SK-N-SH (cell line): ENCODE results near the gene SDSL. TPM values are rescaled to one million over a fixed set of nuclear protein-coding genes. Genes with fewer than 3 reads are reported as not detected.

Experiments
- CTCF ChIA-PET: fragments of 300-600, 350-600 bp; formaldehyde crosslinking; extraction: SDS; loops from one replicate; lab custom pipeline; 2021; lab: Yijun Ruan, JAX
- POLR2A ChIA-PET: fragments of 350-600 bp; sonication (Branson Sonifier 250); formaldehyde crosslinking; extraction: SDS; loops from one replicate; lab custom pipeline; 2020; ENCODE audit warnings: antibody characterized with exemption, inconsistent platforms; lab: Yijun Ruan, JAX
- DNase-seq: peaks from one replicate; pipeline ENCODE4 v3.0.0; 2012
- H2AFZ ChIP-seq: fragments of 200-600 bp; sonication (generic); 2 replicates; pipeline ENCODE4 v1.8.1; 2016; ENCODE audit warnings: antibody characterized with exemption, mild to moderate bottlenecking, low read depth
- H3F3A ChIP-seq: fragments of 200-600 bp; sonication (generic); replicated peaks from 2 replicates; pipeline ENCODE3; 2016; ENCODE audit warnings: antibody characterized with exemption, mild to moderate bottlenecking; ENCODE audit not compliant: insufficient read depth
- H3K27ac ChIP-seq, 2 experiments: fragments of 200-500 bp in 1 of 2; fragments of 200-600 bp in 1 of 2; sonication (Bioruptor generic) in 1 of 2; sonication (generic), shearing (Covaris generic) in 1 of 2; 2 replicates each; pipeline versions ENCODE4 v1.5.1 to v1.6.1; 2014 to 2016; ENCODE audit warnings: low read depth in 2 of 2, inconsistent platforms in 1 of 2, low read length in 1 of 2, mild to moderate bottlenecking in 1 of 2, mixed read lengths in 1 of 2
- H3K27me3 ChIP-seq: fragments of 200-600 bp; sonication (generic), shearing (Covaris generic); 2 replicates; pipeline ENCODE4 v1.6.1; 2016; ENCODE audit warnings: mixed run types; ENCODE audit not compliant: insufficient read depth
- H3K36me3 ChIP-seq, 2 experiments: fragments of 200-500 bp in 1 of 2; fragments of 200-600 bp in 1 of 2; sonication (Bioruptor generic) in 1 of 2; sonication (generic) in 1 of 2; replicated peaks in 1 of 2; 2 replicates each; pipeline versions ENCODE3 to v1.5.1; 2014 to 2016; ENCODE audit warnings: low read length in 1 of 2, mild to moderate bottlenecking in 1 of 2; ENCODE audit not compliant: insufficient read depth in 2 of 2, control insufficient read depth in 1 of 2
- H3K4me1 ChIP-seq, 2 experiments: fragments of 200-500 bp in 1 of 2; fragments of 200-600 bp in 1 of 2; sonication (Bioruptor generic) in 1 of 2; sonication (generic), shearing (Covaris generic) in 1 of 2; 2 replicates each; pipeline versions ENCODE4 v1.5.1 to v1.6.1; 2014 to 2016; ENCODE audit warnings: low read depth in 1 of 2, low read length in 1 of 2, mixed run types in 1 of 2; ENCODE audit not compliant: insufficient read depth in 2 of 2, control insufficient read depth in 1 of 2
- H3K4me2 ChIP-seq: fragments of 200-600 bp; sonication (generic), shearing (Covaris generic); 2 replicates; pipeline ENCODE4 v1.6.1; 2017; ENCODE audit warnings: mixed run types
- H3K4me3 ChIP-seq, 2 experiments: fragments of 200-500 bp in 1 of 2; fragments of 200-600 bp in 1 of 2; sonication (Bioruptor generic) in 1 of 2; sonication (generic), shearing (Covaris generic) in 1 of 2; 2 replicates each; pipeline versions ENCODE4 v1.5.1 to v1.8.1; 2014 to 2016; ENCODE audit warnings: low read depth in 2 of 2, inconsistent platforms in 1 of 2, low read length in 1 of 2, mild to moderate bottlenecking in 1 of 2, mixed read lengths in 1 of 2, moderate library complexity in 1 of 2
- H3K79me2 ChIP-seq: fragments of 200-600 bp; sonication (generic); 2 replicates; pipeline ENCODE4 v1.8.1; 2017; ENCODE audit warnings: mild to moderate bottlenecking; ENCODE audit not compliant: insufficient read depth
- H3K9ac ChIP-seq: fragments of 200-600 bp; sonication (generic); 2 replicates; pipeline ENCODE4 v1.6.1; 2017; ENCODE audit warnings: mixed run types
- H3K9me2 ChIP-seq: fragments of 200-600 bp; sonication (generic); 2 replicates; pipeline ENCODE4 v1.6.1; 2017; ENCODE audit warnings: mixed run types
- H3K9me3 ChIP-seq: fragments of 200-600 bp; sonication (generic); 2 replicates; pipeline ENCODE4 v1.6.1; 2017; ENCODE audit warnings: mixed run types, mild to moderate bottlenecking, moderate library complexity
- H4K20me1 ChIP-seq: fragments of 200-600 bp; sonication (generic); 2 replicates; pipeline ENCODE4 v1.6.1; 2017; ENCODE audit warnings: mild to moderate bottlenecking, mixed run types; ENCODE audit not compliant: insufficient read depth
- CHD2 ChIP-seq: fragments of 150-350 bp; IDR thresholded peaks from 2 replicates; pipeline ENCODE4 v1.6.1; 2018; ENCODE audit warnings: low read length; ENCODE audit not compliant: partially characterized antibody
- ELF1 ChIP-seq: IDR thresholded peaks from 2 replicates; pipeline ENCODE4 v1.4.0; 2012
- EP300 ChIP-seq, 2 experiments: IDR thresholded peaks; 2 replicates each; pipeline versions ENCODE4 v1.4.0 to v1.6.1; 2012; ENCODE audit warnings: borderline replicate concordance in 1 of 2, low read depth in 1 of 2, low read length in 1 of 2
- EZH2phosphoT487 ChIP-seq: fragments of 200-600 bp; sonication (generic); IDR thresholded peaks from 2 replicates; pipeline ENCODE4 v1.6.1; 2017; ENCODE audit warnings: low read depth, mixed run types, mild to moderate bottlenecking, antibody characterized with exemption, moderate library complexity, borderline replicate concordance
- FOSL2 ChIP-seq: IDR thresholded peaks from 2 replicates; pipeline ENCODE4 v1.4.0; 2012; ENCODE audit warnings: low read depth, mild to moderate bottlenecking, moderate library complexity, borderline replicate concordance
- FOXJ3 ChIP-seq: sonication (generic); formaldehyde crosslinking; IDR thresholded peaks from 2 replicates; pipeline ENCODE4 v1.5.1; 2020; ENCODE audit warnings: mild to moderate bottlenecking, missing genetic modification reagents
- FOXM1 ChIP-seq: IDR thresholded peaks from 2 replicates; pipeline ENCODE4 v1.4.0; 2012; ENCODE audit warnings: low read depth, mild to moderate bottlenecking
- GABPA ChIP-seq: IDR thresholded peaks from 2 replicates; pipeline ENCODE4 v1.4.0; 2012; ENCODE audit warnings: low read depth, mild to moderate bottlenecking
- GATA2 ChIP-seq: sonication (generic); formaldehyde crosslinking; IDR thresholded peaks from 2 replicates; pipeline ENCODE4 v1.5.0; 2020; ENCODE audit warnings: mild to moderate bottlenecking, missing genetic modification reagents
- IRF3 ChIP-seq: fragments of 150-350 bp; IDR thresholded peaks from 2 replicates; pipeline ENCODE4 v1.6.1; 2016; ENCODE audit warnings: mild to moderate bottlenecking, low read depth, low read length
- MAX ChIP-seq: IDR thresholded peaks from 2 replicates; pipeline ENCODE4 v1.4.0; 2012; ENCODE audit warnings: low read depth
- MEF2A ChIP-seq: IDR thresholded peaks from 2 replicates; pipeline ENCODE4 v1.4.0; 2012; ENCODE audit warnings: low read depth, borderline replicate concordance
- MXI1 ChIP-seq: IDR thresholded peaks from 2 replicates; pipeline ENCODE4 v1.6.1; 2012; ENCODE audit warnings: mild to moderate bottlenecking, low read depth, low read length, improper control_type of control experiment
- NRF1 ChIP-seq: IDR thresholded peaks from 2 replicates; pipeline ENCODE4 v1.6.1; 2012; ENCODE audit warnings: low read depth, mild to moderate bottlenecking, low read length
- PBX3 ChIP-seq: IDR thresholded peaks from 2 replicates; pipeline ENCODE4; 2012
- RCOR1 ChIP-seq: fragments of 150-350 bp; IDR thresholded peaks from 2 replicates; pipeline ENCODE4 v1.6.1; 2017; ENCODE audit warnings: antibody characterized with exemption, low read length
- SIN3A ChIP-seq: IDR thresholded peaks from 2 replicates; pipeline ENCODE4 v1.6.1; 2012; ENCODE audit warnings: low read depth, mild to moderate bottlenecking, low read length, moderate library complexity, borderline replicate concordance
- TCF12 ChIP-seq: IDR thresholded peaks from 2 replicates; pipeline ENCODE4 v1.4.0; 2012
- TEAD4 ChIP-seq: IDR thresholded peaks from 2 replicates; pipeline ENCODE4 v1.4.0; 2012; ENCODE audit warnings: mild to moderate bottlenecking, borderline replicate concordance; ENCODE audit not compliant: insufficient read depth
- USF1 ChIP-seq: IDR thresholded peaks from 2 replicates; pipeline ENCODE4 v1.4.0; 2012; ENCODE audit warnings: low read depth, borderline replicate concordance
- USF2 ChIP-seq: fragments of 150-350 bp; IDR thresholded peaks from 2 replicates; pipeline ENCODE4 v1.6.1; 2017; ENCODE audit warnings: antibody characterized with exemption, low read length, low read depth, borderline replicate concordance
- YY1 ChIP-seq: IDR thresholded peaks from 2 replicates; pipeline ENCODE4 v1.4.0; 2012; ENCODE audit warnings: low read depth, mild to moderate bottlenecking
- ZBTB33 ChIP-seq: IDR thresholded peaks from 2 replicates; pipeline ENCODE4 v1.4.0; 2012; ENCODE audit warnings: low read depth, borderline replicate concordance
- WGBS: methylation state at CpG from one replicate; pipeline ENCODE4 v1.1.6; 2017; ENCODE audit warnings: low lambda C conversion rate; 5-methylcytosine and 5-hydroxymethylcytosine counted together
- polyA plus RNA-seq, 3 experiments: library from polyadenylated mRNA; depleted of rRNA; stranded (reverse); fragments of >200 nt; gene quantifications; 2 replicates each; pipeline ENCODE4 v1.2.3, GENCODE V29; 2012

SDSL gene
- polyA plus RNA-seq, 1 of the 3 experiments (the other 2 are of a cell fraction), result 33.7 TPM

- TF ChIP-seq FOXJ3, result no peak
- TF ChIP-seq SIN3A, result no peak
- TF ChIP-seq USF1, result no peak
- no peak for TF ChIP-seq ELF1
- H3K36me3 ChIP-seq, result no peaks in the 10 kb centered on the region
- H3K4me1 ChIP-seq, result no peaks in the 10 kb centered on the region
- H3F3A ChIP-seq, result no peaks in the 10 kb centered on the region
- H3K27me3 ChIP-seq, result no peaks in the 10 kb centered on the region; the same call in 1 of the 2 replicates
- H3K9me2 ChIP-seq, result no peaks in the 10 kb centered on the region
- no peaks in the 10 kb centered on the region for H3K9me3 ChIP-seq
- POLR2A ChIA-PET, result interaction anchor here (1.0 kb wide), 1 partner anchor 24 kb away, joined by 4 read pairs; the partner anchor contains the start of gene SDSL
- H3K79me2 ChIP-seq, result no peaks in the 10 kb centered on the region
- DNase-seq, result no peak
- H3K9ac ChIP-seq, result no peak overlapping the region
- H3K27ac ChIP-seq, result no peak overlapping the region
- WGBS, result 34% methylated on average over 6 of the region's 6 CpGs
- CTCF ChIA-PET, result interaction anchor here (1.8 to 3.9 kb wide), 4 partner anchors 16 to 467 kb away, joined by 4 to 15 read pairs (median 8); no protein-coding TSS in a partner anchor
- H2AFZ ChIP-seq, result no peak overlapping the region
- no peak overlapping the region for H3K4me3 ChIP-seq
- H3K4me2 ChIP-seq, result no peak overlapping the region
- no peaks in the 10 kb centered on the region for H4K20me1 ChIP-seq
Observed at GRCh38 chr12:113445544-113446171, 23.5 kb downstream of the SDSL start.

- no peaks in the 10 kb centered on the region for H3K36me3 ChIP-seq
- no peaks in the 10 kb centered on the region for H3K9me3 ChIP-seq
- no peaks in the 10 kb centered on the region for H3K9me2 ChIP-seq
- H3K4me3 ChIP-seq, result no peak overlapping the region
- H3K79me2 ChIP-seq, result no peaks in the 10 kb centered on the region
- H4K20me1 ChIP-seq, result no peaks in the 10 kb centered on the region
- POLR2A ChIA-PET, result no interaction called here
- H3K27me3 ChIP-seq, result no peaks in the 10 kb centered on the region; the same call in 1 of the 2 replicates
- H3F3A ChIP-seq, result no peaks in the 10 kb centered on the region
- TF ChIP-seq IRF3, result no peak
- TF ChIP-seq USF2, result no peak
- TF ChIP-seq MXI1, result no peak
- no peak for TF ChIP-seq EZH2phosphoT487
- TF ChIP-seq CHD2, result no peak
- TF ChIP-seq YY1, result no peak
- TF ChIP-seq GABPA, result no peak
- no peak for TF ChIP-seq TCF12
- no peak for TF ChIP-seq RCOR1
- TF ChIP-seq FOSL2, result no peak
- no peak for TF ChIP-seq TEAD4
- TF ChIP-seq NRF1, result no peak
- TF ChIP-seq MAX, result no peak
- TF ChIP-seq GATA2 (CRISPR knock-in tag), result no peak
- no peak for TF ChIP-seq MEF2A
- no peak for TF ChIP-seq ZBTB33
- TF ChIP-seq EP300 (IDR thresholded peaks at IDR 0.05; ENCODE audit: borderline replicate concordance in 1 of 2, low read depth in 1 of 2, low read length in 1 of 2), result no peak
- no peak for TF ChIP-seq PBX3
- TF ChIP-seq FOXJ3, result no peak
- no peak for TF ChIP-seq FOXM1
- TF ChIP-seq, all 33 proteins: peak for 0
- 10% methylated on average over 7 of the region's 7 CpGs for WGBS
- Histone ChIP-seq H3K9ac (no peak overlapping the region), H3K4me2 (no peak overlapping the region), H2AFZ (no peak overlapping the region), H3K27ac (no peak overlapping the region), H3K4me1 (no peaks in the 10 kb centered on the region)
- CTCF ChIA-PET, result interaction anchor here (1.0 kb wide), 1 partner anchor 13 kb away, joined by 5 read pairs; no protein-coding TSS in a partner anchor
- no peak for DNase-seq
Observed at GRCh38 chr12:113448873-113449272, 26.7 kb downstream of the SDSL start.
